Muscle of back (tissue), 11 donors: Measurements from ENCODE around the gene TSC2. TPM values are rescaled to one million over a fixed set of nuclear protein-coding genes. Genes with fewer than 3 reads are reported as not detected.
"Not testable (repeated sequence)": the region's sequence is repeated elsewhere in the genome, so short reads cannot be mapped to it uniquely, and the experiment has no call there.

Source experiments
- DNase-seq, 3 donors: peaks; one replicate each; pipeline versions ENCODE4 v3.0.0 to v3.0.0-alpha.2; 2013
- polyA plus RNA-seq, 10 donors: library from polyadenylated mRNA; unstranded; fragments of 120-200 nt; gene quantifications; one replicate each; pipeline ENCODE4 v1.2.1, GENCODE V29; 2013; ENCODE audit not compliant: insufficient read length in 10 of 10

Gene TSC2
- polyA plus RNA-seq, 10 donors, result 62.2 to 104 (median 75.1) TPM

- not testable (repeated sequence) for DNase-seq
Measured at GRCh38 chr16:2101581-2101980, 53.8 kb downstream of the TSC2 start.

- DNase-seq, result no peak
Measured at GRCh38 chr16:2102471-2102870, 54.7 kb downstream of the TSC2 start.

GRCh38 chr16:2104464-2104863, 56.7 kb downstream of the TSC2 start:
- DNase-seq, result not testable (repeated sequence)

- not testable (repeated sequence) for DNase-seq
Measured at GRCh38 chr16:2105291-2105690, 57.5 kb downstream of the TSC2 start.

GRCh38 chr16:2105769-2106168, 58.0 kb downstream of the TSC2 start:
- DNase-seq, result not testable (repeated sequence)

GRCh38 chr16:2106211-2106610, 58.4 kb downstream of the TSC2 start:
- DNase-seq, result not testable (repeated sequence)

GRCh38 chr16:2107121-2107790, 59.5 kb downstream of the TSC2 start:
- not testable (repeated sequence) for DNase-seq

GRCh38 chr16:2107791-2108125, 60.0 kb downstream of the TSC2 start:
- not testable (repeated sequence) for DNase-seq

- DNase-seq, result not testable (repeated sequence)
Measured at GRCh38 chr16:2108446-2109270, 60.9 kb downstream of the TSC2 start.

GRCh38 chr16:2109271-2109580, 61.4 kb downstream of the TSC2 start:
- not testable (repeated sequence) for DNase-seq

- not testable (repeated sequence) for DNase-seq
Measured at GRCh38 chr16:2109872-2110271, 62.1 kb downstream of the TSC2 start.

GRCh38 chr16:2110332-2111008, 62.7 kb downstream of the TSC2 start:
- not testable (repeated sequence) for DNase-seq

GRCh38 chr16:2111009-2111353, 63.2 kb downstream of the TSC2 start:
- not testable (repeated sequence) for DNase-seq

- DNase-seq, result not testable (repeated sequence)
Measured at GRCh38 chr16:2111412-2112335, 63.9 kb downstream of the TSC2 start.

GRCh38 chr16:2112539-2113106, 64.8 kb downstream of the TSC2 start:
- DNase-seq, result not testable (repeated sequence)

- DNase-seq, result not testable (repeated sequence)
Measured at GRCh38 chr16:2114225-2114624, 66.4 kb downstream of the TSC2 start.

- DNase-seq, result not testable (repeated sequence)
Measured at GRCh38 chr16:2114885-2115590, 67.3 kb downstream of the TSC2 start.

GRCh38 chr16:2115591-2115973, 67.8 kb downstream of the TSC2 start:
- DNase-seq, result no peak

- DNase-seq, result not testable (repeated sequence)
Measured at GRCh38 chr16:2116428-2116827, 68.6 kb downstream of the TSC2 start.

GRCh38 chr16:2117341-2117740, 69.6 kb downstream of the TSC2 start:
- DNase-seq, result not testable (repeated sequence)
